ENCODE data around the gene DACT2. TPM values are rescaled to one million over a fixed set of nuclear protein-coding genes. Genes with fewer than 3 reads are reported as not detected.

DACT2 gene
- total RNA-seq, 1 experiment from 2014 or later = not detected

DNA sequence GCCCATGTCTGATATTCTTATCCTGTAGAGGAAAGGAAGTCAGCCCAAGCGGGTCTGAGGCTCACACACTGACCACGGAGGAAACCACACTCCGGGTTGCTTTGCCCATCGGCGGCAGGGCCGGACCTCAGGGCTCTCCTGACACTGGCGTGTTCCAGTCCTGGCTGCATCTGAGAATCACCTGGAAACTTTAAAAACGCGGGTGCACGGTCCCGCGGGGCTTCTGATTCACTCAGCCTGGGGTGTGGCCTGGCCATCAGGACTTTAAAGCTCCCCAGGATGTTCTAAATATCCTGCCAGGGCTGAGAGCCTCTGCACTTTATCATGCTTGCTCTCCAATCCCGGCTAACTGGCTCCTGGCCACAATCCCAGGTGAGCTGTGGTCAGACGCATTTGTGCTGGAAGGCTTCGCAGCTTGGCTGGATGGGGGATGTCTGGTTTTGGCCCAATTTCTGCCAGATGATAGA, 47.7 kb upstream of the DACT2 start:
- no peak overlapping the region for H3K4me2 ChIP-seq (ENCODE audit: low read length)
- ChIA-PET POLR2A (no interaction called here), CTCF (no interaction called here), RAD21 (ENCODE audit: low non-redundant PET in 1 of 2, low total read pairs in 2 of 2, uncharacterized antibody in 2 of 2, unreplicated experiment in 2 of 2) (no interaction called here)
- no peak overlapping the region for H3K9ac ChIP-seq (ENCODE audit: low read length)
- H3K36me3 ChIP-seq (ENCODE audit: control insufficient read depth in 1 of 2, insufficient read depth in 2 of 2, low read length in 2 of 2) = no peaks in the 10 kb centered on the region
- H3K9me2 ChIP-seq (ENCODE audit: insufficient read depth) = no peaks in the 10 kb centered on the region
- BruUV-seq (replicated peaks) = no TSS peak
- no peaks in the 10 kb centered on the region for H3K9me3 ChIP-seq (ENCODE audit: control insufficient read depth in 1 of 2, insufficient read depth in 1 of 2, low read depth in 1 of 2, low read length in 2 of 2)
- H2AFZ ChIP-seq (ENCODE audit: low read depth, low read length, poor library complexity, severe bottlenecking) = no peak overlapping the region
- peaks cover 0 to 4% of the 10 kb centered on the region in 2 experiments; a peak in 1 of 4 replicates for H3K4me1 ChIP-seq (ENCODE audit: control insufficient read depth in 1 of 2, insufficient read depth in 2 of 2, low read length in 2 of 2)
- DNase-seq (ENCODE audit: low read depth, low spot score) (no peak), ATAC-seq (no peak)
- H3K4me3 ChIP-seq (replicated peaks in 1 of 2; ENCODE audit: low read depth in 1 of 2, low read length in 2 of 2) = no peak overlapping the region
- no peaks in the 10 kb centered on the region for H4K20me1 ChIP-seq (ENCODE audit: insufficient read depth)
- no peak overlapping the region for H3K27ac ChIP-seq (ENCODE audit: low read depth, low read length)
- TF ChIP-seq, protein P1, sequence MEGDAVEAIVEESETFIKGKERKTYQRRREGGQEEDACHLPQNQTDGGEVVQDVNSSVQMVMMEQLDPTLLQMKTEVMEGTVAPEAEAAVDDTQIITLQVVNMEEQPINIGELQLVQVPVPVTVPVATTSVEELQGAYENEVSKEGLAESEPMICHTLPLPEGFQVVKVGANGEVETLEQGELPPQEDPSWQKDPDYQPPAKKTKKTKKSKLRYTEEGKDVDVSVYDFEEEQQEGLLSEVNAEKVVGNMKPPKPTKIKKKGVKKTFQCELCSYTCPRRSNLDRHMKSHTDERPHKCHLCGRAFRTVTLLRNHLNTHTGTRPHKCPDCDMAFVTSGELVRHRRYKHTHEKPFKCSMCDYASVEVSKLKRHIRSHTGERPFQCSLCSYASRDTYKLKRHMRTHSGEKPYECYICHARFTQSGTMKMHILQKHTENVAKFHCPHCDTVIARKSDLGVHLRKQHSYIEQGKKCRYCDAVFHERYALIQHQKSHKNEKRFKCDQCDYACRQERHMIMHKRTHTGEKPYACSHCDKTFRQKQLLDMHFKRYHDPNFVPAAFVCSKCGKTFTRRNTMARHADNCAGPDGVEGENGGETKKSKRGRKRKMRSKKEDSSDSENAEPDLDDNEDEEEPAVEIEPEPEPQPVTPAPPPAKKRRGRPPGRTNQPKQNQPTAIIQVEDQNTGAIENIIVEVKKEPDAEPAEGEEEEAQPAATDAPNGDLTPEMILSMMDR (IDR thresholded peaks at IDR 0.05 in 2 of 3, conservative IDR thresholded peaks at IDR 0.05 in 1 of 3; ENCODE audit: borderline replicate concordance in 1 of 3, insufficient read depth in 1 of 3, low read depth in 2 of 3, low read length in 2 of 3) = no peak
- TF ChIP-seq JUND (IDR thresholded peaks at IDR 0.05) (no peak), EZH2 (IDR thresholded peaks at IDR 0.05) (no peak), POLR2AphosphoS5 (IDR thresholded peaks at IDR 0.05; ENCODE audit: low read depth, low read length) (no peak), CEBPB (IDR thresholded peaks at IDR 0.05; ENCODE audit: low read depth) (no peak)
- no peaks in the 10 kb centered on the region for H3K79me2 ChIP-seq (ENCODE audit: insufficient read depth, low read length)
- no peaks in the 10 kb centered on the region for H3K27me3 ChIP-seq (ENCODE audit: insufficient read depth, low read length)
- intact Hi-C loops (cut with micrococcal nuclease) = no loop called here

DNA sequence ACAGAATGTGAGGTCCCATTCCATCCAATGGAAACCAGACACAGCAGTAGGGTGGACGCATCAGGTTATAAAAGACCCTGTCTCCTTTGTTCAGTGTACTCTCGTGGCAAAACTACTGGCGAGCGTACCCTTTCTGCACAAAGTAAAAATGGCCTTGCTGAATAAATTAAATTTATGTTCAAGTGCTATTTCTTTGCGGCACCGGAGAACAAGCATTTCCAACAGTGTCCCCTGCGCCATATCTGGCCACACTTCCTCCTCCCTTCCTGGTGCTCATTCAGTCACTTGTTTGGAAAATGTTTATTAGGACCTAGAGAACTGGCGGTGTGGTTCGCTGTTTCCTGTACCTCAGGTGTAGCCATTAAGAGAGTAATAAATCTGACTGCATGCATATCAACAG, 46.9 kb upstream of the DACT2 start:
- Histone ChIP-seq H3K4me2 (ENCODE audit: low read length) (no peak overlapping the region), H3K9me3 (ENCODE audit: control insufficient read depth in 1 of 2, insufficient read depth in 1 of 2, low read depth in 1 of 2, low read length in 2 of 2) (no peaks in the 10 kb centered on the region), H3K4me1 (ENCODE audit: control insufficient read depth in 1 of 2, insufficient read depth in 2 of 2, low read length in 2 of 2) (peaks cover 0 to 4% of the 10 kb centered on the region in 2 experiments; a peak in 1 of 4 replicates), H3K9ac (ENCODE audit: low read length) (no peak overlapping the region), H3K27me3 (ENCODE audit: insufficient read depth, low read length) (no peaks in the 10 kb centered on the region), H2AFZ (ENCODE audit: low read depth, low read length, poor library complexity, severe bottlenecking) (no peak overlapping the region), H3K4me3 (replicated peaks in 1 of 2; ENCODE audit: low read depth in 1 of 2, low read length in 2 of 2) (no peak overlapping the region), H3K27ac (ENCODE audit: low read depth, low read length) (no peak overlapping the region), H3K79me2 (ENCODE audit: insufficient read depth, low read length) (no peaks in the 10 kb centered on the region), H3K9me2 (ENCODE audit: insufficient read depth) (no peaks in the 10 kb centered on the region), H3K36me3 (ENCODE audit: control insufficient read depth in 1 of 2, insufficient read depth in 2 of 2, low read length in 2 of 2) (no peaks in the 10 kb centered on the region), H4K20me1 (ENCODE audit: insufficient read depth) (no peaks in the 10 kb centered on the region)
- ChIA-PET POLR2A (no interaction called here), RAD21 (ENCODE audit: low non-redundant PET in 1 of 2, low total read pairs in 2 of 2, uncharacterized antibody in 2 of 2, unreplicated experiment in 2 of 2) (no interaction called here), CTCF (no interaction called here)
- no peak for ATAC-seq
- no TSS peak for BruUV-seq (replicated peaks)
- intact Hi-C loops (cut with micrococcal nuclease) = no loop called here
- DNase-seq (ENCODE audit: low read depth, low spot score) = no peak
- TF ChIP-seq, protein P2, sequence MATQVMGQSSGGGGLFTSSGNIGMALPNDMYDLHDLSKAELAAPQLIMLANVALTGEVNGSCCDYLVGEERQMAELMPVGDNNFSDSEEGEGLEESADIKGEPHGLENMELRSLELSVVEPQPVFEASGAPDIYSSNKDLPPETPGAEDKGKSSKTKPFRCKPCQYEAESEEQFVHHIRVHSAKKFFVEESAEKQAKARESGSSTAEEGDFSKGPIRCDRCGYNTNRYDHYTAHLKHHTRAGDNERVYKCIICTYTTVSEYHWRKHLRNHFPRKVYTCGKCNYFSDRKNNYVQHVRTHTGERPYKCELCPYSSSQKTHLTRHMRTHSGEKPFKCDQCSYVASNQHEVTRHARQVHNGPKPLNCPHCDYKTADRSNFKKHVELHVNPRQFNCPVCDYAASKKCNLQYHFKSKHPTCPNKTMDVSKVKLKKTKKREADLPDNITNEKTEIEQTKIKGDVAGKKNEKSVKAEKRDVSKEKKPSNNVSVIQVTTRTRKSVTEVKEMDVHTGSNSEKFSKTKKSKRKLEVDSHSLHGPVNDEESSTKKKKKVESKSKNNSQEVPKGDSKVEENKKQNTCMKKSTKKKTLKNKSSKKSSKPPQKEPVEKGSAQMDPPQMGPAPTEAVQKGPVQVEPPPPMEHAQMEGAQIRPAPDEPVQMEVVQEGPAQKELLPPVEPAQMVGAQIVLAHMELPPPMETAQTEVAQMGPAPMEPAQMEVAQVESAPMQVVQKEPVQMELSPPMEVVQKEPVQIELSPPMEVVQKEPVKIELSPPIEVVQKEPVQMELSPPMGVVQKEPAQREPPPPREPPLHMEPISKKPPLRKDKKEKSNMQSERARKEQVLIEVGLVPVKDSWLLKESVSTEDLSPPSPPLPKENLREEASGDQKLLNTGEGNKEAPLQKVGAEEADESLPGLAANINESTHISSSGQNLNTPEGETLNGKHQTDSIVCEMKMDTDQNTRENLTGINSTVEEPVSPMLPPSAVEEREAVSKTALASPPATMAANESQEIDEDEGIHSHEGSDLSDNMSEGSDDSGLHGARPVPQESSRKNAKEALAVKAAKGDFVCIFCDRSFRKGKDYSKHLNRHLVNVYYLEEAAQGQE (IDR thresholded peaks at IDR 0.05; ENCODE audit: low read depth) = no peak
- TF ChIP-seq, protein P1 (IDR thresholded peaks at IDR 0.05 in 2 of 3, conservative IDR thresholded peaks at IDR 0.05 in 1 of 3; ENCODE audit: borderline replicate concordance in 1 of 3, insufficient read depth in 1 of 3, low read depth in 2 of 3, low read length in 2 of 3) = no peak
- TF ChIP-seq POLR2AphosphoS5 (IDR thresholded peaks at IDR 0.05; ENCODE audit: low read depth, low read length) = no peak
- TF ChIP-seq ELF1 (IDR thresholded peaks at IDR 0.05; ENCODE audit: borderline replicate concordance, low read depth) = no peak
- no peak for TF ChIP-seq EZH2phosphoT487 (IDR thresholded peaks at IDR 0.05; ENCODE audit: borderline replicate concordance)

Data from HCT116 (cell line).